Esophagus (tissue), 2 donors: ENCODE results near the gene STK39. TPM values are rescaled to one million over a fixed set of nuclear protein-coding genes. Genes with fewer than 3 reads are reported as not detected.

Experiments
- H3K27ac ChIP-seq, 2 donors: one replicate each; pipeline ENCODE4 v1.5.1; 2013; ENCODE audit warnings: low read depth in 2 of 2, mild to moderate bottlenecking in 2 of 2, inconsistent platforms in 1 of 2, low read length in 1 of 2, moderate library complexity in 1 of 2
- H3K27me3 ChIP-seq, 2 donors: one replicate each; pipeline ENCODE4 v1.6.1; 2013; ENCODE audit warnings: low read length in 2 of 2, control low read depth in 1 of 2, mild to moderate bottlenecking in 1 of 2; ENCODE audit not compliant: insufficient read depth in 2 of 2, control insufficient read depth in 1 of 2
- H3K36me3 ChIP-seq, 2 donors: one replicate each; pipeline ENCODE4 v1.6.1; 2013; ENCODE audit warnings: low read length in 1 of 2; ENCODE audit not compliant: control insufficient read depth in 2 of 2, insufficient read depth in 2 of 2
- H3K4me1 ChIP-seq, 2 donors: one replicate each; pipeline ENCODE4 v1.6.1; 2013; ENCODE audit warnings: low read length in 1 of 2; ENCODE audit not compliant: control insufficient read depth in 2 of 2, insufficient read depth in 2 of 2
- H3K4me3 ChIP-seq, 2 donors: one replicate each; pipeline ENCODE4 v1.5.1; 2013; ENCODE audit warnings: low read length in 2 of 2, mild to moderate bottlenecking in 2 of 2, low read depth in 1 of 2, moderate library complexity in 1 of 2
- H3K9me3 ChIP-seq, 2 donors: one replicate each; pipeline ENCODE4 v1.6.1; 2013; ENCODE audit warnings: mild to moderate bottlenecking in 2 of 2, low read depth in 1 of 2, low read length in 1 of 2, moderate library complexity in 1 of 2; ENCODE audit not compliant: control insufficient read depth in 2 of 2, insufficient read depth in 1 of 2
- WGBS, 2 donors: extraction: QIAGEN DNeasy Blood & Tissue Kit; methylation state at CpG; one replicate each; pipeline ENCODE4 v1.1.7; 2013; 5-methylcytosine and 5-hydroxymethylcytosine counted together
- polyA plus RNA-seq, 2 donors: library from polyadenylated mRNA; stranded (reverse); fragments of 200-250 nt; gene quantifications; one replicate each; pipeline ENCODE4 v1.2.3, GENCODE V29; 2013
- donor health status: healthy with polysubstance abuse.
- donor health status: Bipolar disorder and iron deficiency.

The STK39 gene
- polyA plus RNA-seq, 2 donors = 24.7 to 24.9 TPM

DNA sequence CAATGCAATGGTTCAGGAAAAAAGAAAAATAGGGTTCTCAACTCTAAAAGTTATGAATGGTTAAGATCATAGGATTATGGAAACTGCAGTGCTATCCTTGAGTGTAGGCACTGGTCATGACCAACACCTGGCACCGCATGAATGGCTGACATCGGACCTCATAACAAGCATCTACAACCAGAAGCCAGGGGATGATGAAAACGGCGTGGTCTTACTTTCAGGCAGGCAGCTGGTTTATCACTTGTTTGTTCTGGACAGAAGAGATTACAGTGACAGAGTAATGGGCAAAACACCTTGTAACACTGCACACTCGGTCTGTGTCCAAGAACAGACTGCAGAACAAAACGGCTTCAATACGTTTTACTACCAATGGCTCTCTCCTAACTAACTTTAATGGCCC is 132.8 kb downstream of the STK39 start:
- peaks cover 0 to 2% of the 10 kb centered on the region in 2 donors for H3K36me3 ChIP-seq
- WGBS, 2 donors = 83 to 91% methylated on average over 7 of the region's 7 CpGs
- H3K27ac ChIP-seq = no peak overlapping the region

GRCh38 chr2:168114040-168114439 is 133.4 kb downstream of the STK39 start:
- no peak overlapping the region for H3K27ac ChIP-seq
- WGBS, 2 donors = 80 to 81% methylated on average over 2 of the region's 2 CpGs
- no peaks in the 10 kb centered on the region for H3K4me1 ChIP-seq
- no peaks in the 10 kb centered on the region for H3K27me3 ChIP-seq
- no peaks in the 10 kb centered on the region for H3K9me3 ChIP-seq
- no peak overlapping the region for H3K4me3 ChIP-seq
- peaks cover 0 to 2% of the 10 kb centered on the region in 2 donors for H3K36me3 ChIP-seq

More for the DNA sequence above, 132.8 kb downstream of the STK39 start:
- H3K9me3 ChIP-seq = no peaks in the 10 kb centered on the region
- H3K4me1 ChIP-seq = no peaks in the 10 kb centered on the region
- no peak overlapping the region for H3K4me3 ChIP-seq
- no peaks in the 10 kb centered on the region for H3K27me3 ChIP-seq

GRCh38 chr2:168107322-168107721 is 140.1 kb downstream of the STK39 start:
- Histone ChIP-seq H3K4me3 (no peak overlapping the region), H3K9me3 (no peaks in the 10 kb centered on the region), H3K36me3 (no peaks in the 10 kb centered on the region), H3K27me3 (no peaks in the 10 kb centered on the region), H3K27ac (no peak overlapping the region), H3K4me1 (no peaks in the 10 kb centered on the region)
- WGBS, 2 donors = 69 to 77% methylated on average over 2 of the region's 2 CpGs

- Histone ChIP-seq H3K27ac (no peak overlapping the region), H3K4me3 (no peak overlapping the region), H3K9me3 (no peaks in the 10 kb centered on the region), H3K36me3 (no peaks in the 10 kb centered on the region), H3K4me1 (no peaks in the 10 kb centered on the region), H3K27me3 (no peaks in the 10 kb centered on the region)
- WGBS, 2 donors = 72 to 90% methylated on average over 3 of the region's 3 CpGs
Measured at GRCh38 chr2:168105127-168105683, 142.2 kb downstream of the STK39 start.

DNA sequence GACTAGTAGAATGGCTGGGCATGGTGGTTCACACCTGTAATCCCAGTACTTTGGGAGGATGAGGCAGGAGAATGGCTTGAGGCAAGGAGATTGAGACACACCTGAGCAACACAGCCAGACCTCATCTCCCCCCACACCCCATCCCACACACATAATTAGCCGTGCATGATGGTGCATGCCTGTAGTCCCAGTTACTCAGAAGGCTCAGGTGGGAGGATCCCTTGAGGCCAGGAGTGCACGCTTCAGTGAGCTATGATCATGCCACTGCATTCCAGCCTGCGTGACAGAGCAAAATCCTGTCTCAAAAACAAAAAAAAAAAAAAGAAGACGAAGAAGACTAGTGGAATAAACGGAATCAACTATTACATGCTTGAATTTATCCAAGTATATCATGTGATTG is 150.0 kb downstream of the STK39 start:
- Histone ChIP-seq H3K27ac (no peak overlapping the region), H3K27me3 (no peaks in the 10 kb centered on the region), H3K9me3 (no peaks in the 10 kb centered on the region), H3K36me3 (no peaks in the 10 kb centered on the region), H3K4me1 (no peaks in the 10 kb centered on the region), H3K4me3 (no peak overlapping the region)
- 56 to 68% methylated on average over 5 of the region's 5 CpGs for WGBS, 2 donors

DNA sequence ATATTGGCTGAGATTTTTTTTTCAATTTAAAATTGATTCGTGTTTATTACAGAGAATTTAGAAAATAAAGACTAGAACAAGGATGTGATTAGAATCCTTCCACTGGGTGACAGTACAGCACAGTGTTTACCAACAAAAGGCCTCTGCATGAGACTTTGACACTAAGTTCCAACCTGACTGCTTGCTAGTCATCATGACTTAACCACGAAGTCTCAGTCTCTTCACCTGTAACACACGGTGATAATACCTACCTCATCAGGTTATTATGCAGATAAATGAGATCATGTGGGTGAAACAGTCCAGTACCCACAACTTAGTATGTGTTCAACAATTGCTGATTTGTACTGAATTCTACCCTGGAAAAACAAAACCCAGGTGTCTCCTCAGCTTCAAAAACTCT is 151.2 kb downstream of the STK39 start:
- WGBS, 2 donors = 91 to 92% methylated on average over 3 of the region's 3 CpGs
- H3K4me3 ChIP-seq = no peak overlapping the region
- H3K27me3 ChIP-seq = no peaks in the 10 kb centered on the region
- no peaks in the 10 kb centered on the region for H3K9me3 ChIP-seq
- H3K36me3 ChIP-seq = no peaks in the 10 kb centered on the region
- no peaks in the 10 kb centered on the region for H3K4me1 ChIP-seq
- H3K27ac ChIP-seq = no peak overlapping the region

GRCh38 chr2:168091986-168092385 is 155.4 kb downstream of the STK39 start:
- H3K4me3 ChIP-seq = no peak overlapping the region
- no peaks in the 10 kb centered on the region for H3K9me3 ChIP-seq
- no peak overlapping the region for H3K27ac ChIP-seq
- no peaks in the 10 kb centered on the region for H3K27me3 ChIP-seq
- no peaks in the 10 kb centered on the region for H3K36me3 ChIP-seq
- 83 to 86% methylated on average over 2 of the region's 2 CpGs for WGBS, 2 donors
- no peaks in the 10 kb centered on the region for H3K4me1 ChIP-seq

GRCh38 chr2:168090366-168091135 is 156.8 kb downstream of the STK39 start:
- H3K4me3 ChIP-seq = no peak overlapping the region
- H3K4me1 ChIP-seq = no peaks in the 10 kb centered on the region
- WGBS, 2 donors = 87% methylated on average over 8 of the region's 8 CpGs
- no peaks in the 10 kb centered on the region for H3K27me3 ChIP-seq
- H3K27ac ChIP-seq = no peak overlapping the region
- H3K9me3 ChIP-seq = no peaks in the 10 kb centered on the region
- peaks cover 0 to 3% of the 10 kb centered on the region in 2 donors for H3K36me3 ChIP-seq

DNA sequence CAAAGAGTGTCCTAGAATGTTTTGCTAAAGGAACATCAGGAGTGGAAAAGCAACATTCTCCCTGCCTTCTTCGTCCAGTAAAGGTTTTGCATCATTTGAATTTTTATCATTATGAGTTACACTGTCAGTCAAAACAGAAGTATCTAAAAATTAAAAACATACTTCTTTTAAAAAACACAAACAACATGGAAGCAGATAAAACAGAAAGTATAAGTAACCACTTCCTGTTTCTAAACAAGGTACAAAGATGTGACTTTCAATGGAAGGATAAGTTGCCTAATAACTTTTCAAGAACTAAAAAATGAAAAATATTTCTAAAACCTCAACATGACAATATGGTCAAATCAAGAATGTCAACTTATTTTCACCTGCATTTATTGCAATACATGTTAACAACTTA is 158.2 kb downstream of the STK39 start:
- H3K27me3 ChIP-seq = no peaks in the 10 kb centered on the region
- H3K4me3 ChIP-seq = no peak overlapping the region
- no peaks in the 10 kb centered on the region for H3K9me3 ChIP-seq
- no peaks in the 10 kb centered on the region for H3K4me1 ChIP-seq
- peaks cover 0 to 3% of the 10 kb centered on the region in 2 donors for H3K36me3 ChIP-seq
- H3K27ac ChIP-seq = no peak overlapping the region
- 74 to 86% methylated on average over 1 of the region's 1 CpG for WGBS, 2 donors

GRCh38 chr2:168087401-168087800 is 160.0 kb downstream of the STK39 start:
- H3K4me1 ChIP-seq = no peaks in the 10 kb centered on the region
- H3K27me3 ChIP-seq = no peaks in the 10 kb centered on the region
- 89 to 90% methylated on average over 4 of the region's 4 CpGs for WGBS, 2 donors
- no peaks in the 10 kb centered on the region for H3K9me3 ChIP-seq
- H3K36me3 ChIP-seq = peaks cover 0 to 3% of the 10 kb centered on the region in 2 donors
- H3K27ac ChIP-seq = no peak overlapping the region
- H3K4me3 ChIP-seq = no peak overlapping the region
